Left ventricle myocardium inferior (tissue), 1 donor: ENCODE measurements around the gene TMPRSS15. TPM values are rescaled to one million over a fixed set of nuclear protein-coding genes. Genes with fewer than 3 reads are reported as not detected.
A peak's percentile ranks its signal among the peaks of the same experiment; 100 is the strongest.

Experiments
- DNase-seq: peaks from one replicate; pipeline ENCODE4 v3.0.0-alpha.2; 2020
- H3K27ac ChIP-seq: fragments of 200-600 bp; replicated peaks from 2 replicates; pipeline ENCODE4 v1.8.0; 2021
- H3K27me3 ChIP-seq: fragments of 200-600 bp; 2 replicates; pipeline ENCODE4 v1.8.0; 2021; ENCODE audit warnings: low read depth
- H3K36me3 ChIP-seq: fragments of 200-600 bp; 2 replicates; pipeline ENCODE4 v1.8.0; 2021
- H3K4me1 ChIP-seq: fragments of 200-600 bp; 2 replicates; pipeline ENCODE4 v1.8.0; 2021
- H3K4me3 ChIP-seq: fragments of 200-600 bp; 2 replicates; pipeline ENCODE4 v1.8.0; 2021; ENCODE audit warnings: mild to moderate bottlenecking, moderate library complexity
- H3K9me3 ChIP-seq: fragments of 200-600 bp; replicated peaks from 2 replicates; pipeline ENCODE4 v1.8.0; 2021
- CTCF ChIP-seq: fragments of 200-600 bp; IDR thresholded peaks from 2 replicates; pipeline ENCODE4 v1.8.0; 2021; ENCODE audit warnings: antibody characterized with exemption, mild to moderate bottlenecking, borderline replicate concordance
- intact Hi-C: fragments of 100-400 bp; cut with micrococcal nuclease; formaldehyde crosslinking; loops from one replicate; pipeline ENCODE4 v1.11.0; 2022
- total RNA-seq: library from RNA; stranded (reverse); fragmentation: NEBNext Ultra II Directional; extraction: Animal tissue kit (Norgen Biotek cat#: 25700); gene quantifications from one replicate; pipeline ENCODE4 v1.2.1, GENCODE V29; 2021
- donor health status: DM: no; HTN: yes; CAD: no; lungs with severe emphysema.

TMPRSS15 gene
- total RNA-seq, 1 donor from 2014 or later: not detected

- Histone ChIP-seq H3K9me3 (no peaks in the 10 kb centered on the region), H3K27ac (no peak overlapping the region), H3K27me3 (peaks cover 43% of the 10 kb centered on the region), H3K36me3 (no peaks in the 10 kb centered on the region), H3K4me3 (peak overlapping the region; percentile 60), H3K4me1 (peaks cover 11% of the 10 kb centered on the region)
- no peak for DNase-seq
- TF ChIP-seq CTCF: no peak
- intact Hi-C loops: no loop called here
Observed at GRCh38 chr21:18245464-18245967, 158.1 kb downstream of the TMPRSS15 start.

GRCh38 chr21:18244671-18245463, 158.7 kb downstream of the TMPRSS15 start, which contains the start of gene CHODL:
CHODL (plus strand) TSS chr21:18244833; CDS start chr21:18245224, 391 bp downstream.
- Histone ChIP-seq H3K36me3 (no peaks in the 10 kb centered on the region), H3K4me1 (peaks cover 11% of the 10 kb centered on the region), H3K4me3 (peak within 1 kb of the TSS; percentile 60), H3K27ac (no peak within 1 kb of the TSS), H3K9me3 (no peaks in the 10 kb centered on the region), H3K27me3 (peaks cover 43% of the 10 kb centered on the region)
- TF ChIP-seq CTCF: no peak
- intact Hi-C loops: no loop called here
- DNase-seq: peak; percentile 14

- no peak for DNase-seq
- no peak for TF ChIP-seq CTCF
- Histone ChIP-seq H3K9me3 (no peaks in the 10 kb centered on the region), H3K27me3 (no peaks in the 10 kb centered on the region), H3K36me3 (no peaks in the 10 kb centered on the region), H3K27ac (no peak overlapping the region), H3K4me1 (no peaks in the 10 kb centered on the region), H3K4me3 (no peak overlapping the region)
- intact Hi-C loops: no loop called here
Observed at GRCh38 chr21:18235545-18235944, 168.0 kb downstream of the TMPRSS15 start.

GRCh38 chr21:18228060-18228739, 175.4 kb downstream of the TMPRSS15 start:
- Histone ChIP-seq H3K27me3 (no peaks in the 10 kb centered on the region), H3K36me3 (no peaks in the 10 kb centered on the region), H3K4me1 (no peaks in the 10 kb centered on the region), H3K27ac (no peak overlapping the region), H3K9me3 (no peaks in the 10 kb centered on the region), H3K4me3 (no peak overlapping the region)
- DNase-seq: no peak
- intact Hi-C loops: no loop called here
- TF ChIP-seq CTCF: no peak

- intact Hi-C loops: no loop called here
- Histone ChIP-seq H3K36me3 (no peaks in the 10 kb centered on the region), H3K4me1 (no peaks in the 10 kb centered on the region), H3K27ac (no peak overlapping the region), H3K9me3 (peaks cover 41% of the 10 kb centered on the region), H3K4me3 (no peak overlapping the region), H3K27me3 (no peaks in the 10 kb centered on the region)
- no peak for TF ChIP-seq CTCF
- no peak for DNase-seq
Observed at GRCh38 chr21:18222346-18222745, 181.2 kb downstream of the TMPRSS15 start.
